Endothelial cell of umbilical vein (primary cell): Measurements from ENCODE around the gene SLC47A2. TPM values are rescaled to one million over a fixed set of nuclear protein-coding genes. Genes with fewer than 3 reads are reported as not detected.

ENCODE experiments used
- BruUV-seq: library from RNA; stranded (reverse); fragments of 400-500 nt; replicated peaks from 2 replicates; lab custom pipeline; 2021; lab: Mats Ljungman, UMichigan
- CTCF ChIA-PET: fragments of 300-600, 350-600 bp; sonication (Branson Sonifier 250); formaldehyde crosslinking; loops from one replicate; lab custom pipeline; 2021; ENCODE audit warnings: antibody characterized with exemption, inconsistent platforms; lab: Charles Lee
- POLR2A ChIA-PET: fragments of 300-600, 350-600 bp; sonication (Branson Sonifier 250); formaldehyde crosslinking; loops from one replicate; lab custom pipeline; 2021; ENCODE audit warnings: antibody characterized with exemption, inconsistent platforms; lab: Charles Lee
- DNase-seq: peaks from one replicate; pipeline ENCODE4 v3.0.0-alpha.2; 2011; ENCODE audit warnings: low read depth, low spot score
- FAIRE-seq: peaks from 2 replicates; lab custom pipeline; 2011; peaks lifted over from hg19 to GRCh38; lab: Jason Lieb, UNC
- H2AFZ ChIP-seq: 2 replicates; pipeline ENCODE4 v1.6.0; 2012; ENCODE audit warnings: low read depth, low read length, control low read depth, inconsistent platforms
- H3K27ac ChIP-seq: 2 replicates; pipeline ENCODE4 v1.5.1; 2011; ENCODE audit warnings: low read depth, mild to moderate bottlenecking, control low read depth, low read length, moderate library complexity; ENCODE audit not compliant: insufficient read depth
- H3K27me3 ChIP-seq, 2 experiments: 2 replicates each; pipeline versions ENCODE4 v1.6.0 to v1.6.1; 2011; ENCODE audit warnings: low read length in 2 of 2, mixed read lengths in 1 of 2; ENCODE audit not compliant: control insufficient read depth in 2 of 2, insufficient read depth in 2 of 2
- H3K36me3 ChIP-seq, 2 experiments: 2 replicates in 1 of 2; 3 replicates in 1 of 2; pipeline ENCODE4 v1.5.1; 2011; ENCODE audit warnings: low read length in 2 of 2, mild to moderate bottlenecking in 1 of 2, moderate library complexity in 1 of 2; ENCODE audit not compliant: control insufficient read depth in 2 of 2, insufficient read depth in 2 of 2; ENCODE audit errors: extremely low read depth in 1 of 2
- H3K4me1 ChIP-seq: 3 replicates; pipeline ENCODE4 v1.5.1; 2011; ENCODE audit warnings: mild to moderate bottlenecking, low read length; ENCODE audit not compliant: control insufficient read depth, insufficient read depth; ENCODE audit errors: extremely low read depth
- H3K4me2 ChIP-seq: 2 replicates; pipeline ENCODE4 v1.6.1; 2011; ENCODE audit warnings: low read length, control low read depth, mixed read lengths; ENCODE audit not compliant: insufficient read depth
- H3K4me3 ChIP-seq, 3 experiments: fragments of 200-600 bp in 1 of 3; sonication (generic), shearing (Covaris generic) in 1 of 3; replicated peaks in 1 of 3; 2 replicates each; pipeline ENCODE4 v1.5.1; 2011 to 2016; ENCODE audit warnings: control low read depth in 3 of 3, low read length in 3 of 3, mild to moderate bottlenecking in 2 of 3, inconsistent platforms in 1 of 3, low read depth in 1 of 3, moderate library complexity in 1 of 3; ENCODE audit not compliant: insufficient read depth in 1 of 3
- H3K79me2 ChIP-seq: 2 replicates; pipeline ENCODE4 v1.6.0; 2012; ENCODE audit warnings: low read length, inconsistent platforms; ENCODE audit not compliant: control insufficient read depth, insufficient read depth
- H3K9ac ChIP-seq: replicated peaks from 2 replicates; pipeline ENCODE3; 2011; ENCODE audit warnings: low read length, control low read depth; ENCODE audit not compliant: insufficient read depth; ENCODE audit errors: extremely low read depth
- H3K9me1 ChIP-seq: replicated peaks from 3 replicates; pipeline ENCODE4 v1.6.0; 2011; ENCODE audit warnings: mild to moderate bottlenecking, low read length; ENCODE audit not compliant: control insufficient read depth, insufficient read depth; ENCODE audit errors: extremely low read depth
- H3K9me3 ChIP-seq: replicated peaks from 2 replicates; pipeline ENCODE4 v1.5.1; 2012; ENCODE audit warnings: low read length, inconsistent platforms; ENCODE audit not compliant: control insufficient read depth, insufficient read depth
- H4K20me1 ChIP-seq: replicated peaks from 2 replicates; pipeline ENCODE3; 2011; ENCODE audit warnings: mild to moderate bottlenecking, low read length; ENCODE audit not compliant: control insufficient read depth, insufficient read depth; ENCODE audit errors: extremely low read depth
- EZH2 ChIP-seq: IDR thresholded peaks from 2 replicates; pipeline ENCODE4 v1.6.1; 2012; ENCODE audit warnings: borderline replicate concordance, low read depth, mild to moderate bottlenecking, moderate library complexity, low read length, inconsistent platforms; ENCODE audit not compliant: severe bottlenecking
- FOS ChIP-seq: IDR thresholded peaks from 2 replicates; pipeline ENCODE4 v1.6.1; 2011; ENCODE audit warnings: mild to moderate bottlenecking, low read length, moderate library complexity, borderline replicate concordance; ENCODE audit not compliant: insufficient read depth
- GATA2 ChIP-seq: IDR thresholded peaks from 2 replicates; pipeline ENCODE4 v1.7.0; 2011; ENCODE audit warnings: low read depth, mild to moderate bottlenecking, moderate library complexity, mixed read lengths, low read length; ENCODE audit not compliant: insufficient read length, insufficient read depth
- JUN ChIP-seq: IDR thresholded peaks from 2 replicates; pipeline ENCODE4 v1.6.1; 2011; ENCODE audit warnings: borderline replicate concordance, low read depth; ENCODE audit not compliant: insufficient read length, insufficient read depth
- MYC ChIP-seq: IDR thresholded peaks from one replicate; pipeline ENCODE4 v1.6.1; 2011; ENCODE audit warnings: mild to moderate bottlenecking, low read depth, low read length
- POLR2A ChIP-seq: IDR thresholded peaks from 2 replicates; pipeline ENCODE4 v1.6.1; 2012; ENCODE audit warnings: low read depth, mild to moderate bottlenecking, control low read depth, low read length
- POLR2AphosphoS5 ChIP-seq: IDR thresholded peaks from 2 replicates; pipeline ENCODE4 v1.6.1; 2012; ENCODE audit warnings: low read depth, mild to moderate bottlenecking, control low read depth, low read length, moderate library complexity; ENCODE audit not compliant: insufficient read depth
- dilution Hi-C: fragments of 300-500 bp; cut with MboI; formaldehyde crosslinking; loops from one replicate; pipeline ENCODE4 v1.15.0; 2019; ENCODE audit warnings: low sequenced_read_pairs; ENCODE audit not compliant: extremely low pct_ligation_motif_present
- intact Hi-C: fragments of 100-400 bp; cut with micrococcal nuclease; formaldehyde crosslinking; loops from one replicate; pipeline ENCODE4 v1.10.0; 2022
- polyA plus RNA-seq, 4 experiments: library from polyadenylated mRNA; depleted of rRNA in 3 of 4; stranded (reverse) in 3 of 4; unstranded in 1 of 4; fragments of >200 nt; gene quantifications; 2 replicates each; pipeline versions ENCODE4 v1.2.1 to v1.2.3, GENCODE V29; 2011 to 2012; ENCODE audit warnings: missing spikeins in 1 of 4
- total RNA-seq: library from RNA; stranded (reverse); gene quantifications from 2 replicates; pipeline ENCODE4 v1.2.3, GENCODE V29; 2021
- TF ChIP-seq, protein P1 (sequence below): IDR thresholded peaks from 2 replicates; pipeline ENCODE4 v1.6.1; 2011; ENCODE audit not compliant: insufficient read depth, insufficient read length
- TF ChIP-seq, protein P2 (sequence below), 2 donors: IDR thresholded peaks; 1 replicate in 1 of 2; 2 replicates in 1 of 2; pipeline ENCODE4 v1.5.1; 2011; ENCODE audit warnings: low read length in 2 of 2, mild to moderate bottlenecking in 2 of 2, moderate library complexity in 2 of 2, control low read depth in 1 of 2, inconsistent platforms in 1 of 2, low read depth in 1 of 2; ENCODE audit not compliant: insufficient read depth in 1 of 2; ENCODE audit errors: extremely low read depth in 1 of 2

SLC47A2 gene
- total and polyA plus RNA-seq, 2 donors (not counting 3 experiments of a cell fraction or from before 2014, with no cell fraction given), result not detected

DNA sequence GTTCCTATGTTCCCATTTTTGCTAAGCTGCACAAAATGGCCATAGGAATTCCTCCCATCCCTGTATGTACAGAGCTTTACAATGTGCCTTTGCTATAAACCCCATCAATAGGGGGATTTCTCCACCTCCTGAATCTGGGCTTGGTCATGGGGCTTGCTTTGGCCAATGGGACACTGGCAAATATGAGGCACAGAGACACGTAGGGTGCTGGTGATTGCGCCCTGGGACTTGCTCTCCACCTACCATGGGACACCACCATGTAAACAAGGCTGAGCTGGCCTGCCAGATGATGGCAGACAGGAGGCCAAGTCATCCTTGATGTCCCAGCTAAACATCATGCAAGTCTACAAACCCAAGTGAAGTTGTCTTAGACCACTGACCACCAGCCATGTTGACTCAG is 47.0 kb upstream of the SLC47A2 start:
- ChIA-PET POLR2A (no interaction called here), CTCF (interaction anchor here (0.9 to 8.6 kb wide), 20 partner anchors 8 to 401 kb away, joined by 3 to 169 read pairs (median 10); partner anchors contain the start of genes ALDH3A1, ALDH3A2, B9D1 and MAPK7)
- intact Hi-C loops, result no loop called here
- FAIRE-seq (no peak), DNase-seq (no peak)
- H3K4me2 ChIP-seq, result no peak overlapping the region
- dilution Hi-C loops, result no loop called here
- H3K27ac ChIP-seq, result no peak overlapping the region
- no TSS peak for BruUV-seq
- H3K4me3 ChIP-seq, result no peak overlapping the region
- H3K9me1 ChIP-seq, result no peaks in the 10 kb centered on the region
- no peaks in the 10 kb centered on the region for H4K20me1 ChIP-seq
- H3K79me2 ChIP-seq, result no peaks in the 10 kb centered on the region
- no peak overlapping the region for H2AFZ ChIP-seq
- H3K27me3 ChIP-seq, result no peaks in the 10 kb centered on the region
- H3K9me3 ChIP-seq, result no peaks in the 10 kb centered on the region
- TF ChIP-seq JUN (no peak), POLR2AphosphoS5 (no peak), MYC (no peak), GATA2 (no peak), POLR2A (no peak), EZH2 (no peak), FOS (no peak)
- TF ChIP-seq, protein P1, sequence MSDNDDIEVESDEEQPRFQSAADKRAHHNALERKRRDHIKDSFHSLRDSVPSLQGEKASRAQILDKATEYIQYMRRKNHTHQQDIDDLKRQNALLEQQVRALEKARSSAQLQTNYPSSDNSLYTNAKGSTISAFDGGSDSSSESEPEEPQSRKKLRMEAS, result no peak
- TF ChIP-seq, protein P2, sequence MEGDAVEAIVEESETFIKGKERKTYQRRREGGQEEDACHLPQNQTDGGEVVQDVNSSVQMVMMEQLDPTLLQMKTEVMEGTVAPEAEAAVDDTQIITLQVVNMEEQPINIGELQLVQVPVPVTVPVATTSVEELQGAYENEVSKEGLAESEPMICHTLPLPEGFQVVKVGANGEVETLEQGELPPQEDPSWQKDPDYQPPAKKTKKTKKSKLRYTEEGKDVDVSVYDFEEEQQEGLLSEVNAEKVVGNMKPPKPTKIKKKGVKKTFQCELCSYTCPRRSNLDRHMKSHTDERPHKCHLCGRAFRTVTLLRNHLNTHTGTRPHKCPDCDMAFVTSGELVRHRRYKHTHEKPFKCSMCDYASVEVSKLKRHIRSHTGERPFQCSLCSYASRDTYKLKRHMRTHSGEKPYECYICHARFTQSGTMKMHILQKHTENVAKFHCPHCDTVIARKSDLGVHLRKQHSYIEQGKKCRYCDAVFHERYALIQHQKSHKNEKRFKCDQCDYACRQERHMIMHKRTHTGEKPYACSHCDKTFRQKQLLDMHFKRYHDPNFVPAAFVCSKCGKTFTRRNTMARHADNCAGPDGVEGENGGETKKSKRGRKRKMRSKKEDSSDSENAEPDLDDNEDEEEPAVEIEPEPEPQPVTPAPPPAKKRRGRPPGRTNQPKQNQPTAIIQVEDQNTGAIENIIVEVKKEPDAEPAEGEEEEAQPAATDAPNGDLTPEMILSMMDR (IDR thresholded peaks at IDR 0.05; ENCODE audit: extremely low read depth in 1 of 2, insufficient read depth in 1 of 2, low read depth in 1 of 2, low read length in 2 of 2), result no peak
- H3K9ac ChIP-seq, result no peak overlapping the region
- no peaks in the 10 kb centered on the region for H3K36me3 ChIP-seq
- no peaks in the 10 kb centered on the region for H3K4me1 ChIP-seq
